Prostate gland (tissue), 2 donors: ENCODE results near the gene SLA2.

ENCODE experiments used
- CTCF ChIP-seq, 4 experiments: fragments of 200-600 bp in 2 of 4; fragments of 450-650 bp in 2 of 4; sonication (generic) in 2 of 4; IDR thresholded peaks; 1 replicate in 3 of 4; 2 replicates in 1 of 4; pipeline ENCODE4 v1.5.1; 2016 to 2019; ENCODE audit warnings: antibody characterized with exemption in 4 of 4, mild to moderate bottlenecking in 2 of 4, moderate library complexity in 2 of 4
- POLR2A ChIP-seq: fragments of 450-650 bp; IDR thresholded peaks from one replicate; pipeline ENCODE4 v1.6.1; 2016; ENCODE audit warnings: antibody characterized with exemption, mild to moderate bottlenecking
- POLR2AphosphoS5 ChIP-seq: sonication (generic); formaldehyde crosslinking; IDR thresholded peaks from one replicate; pipeline ENCODE4 v1.6.1; 2017; ENCODE audit warnings: antibody characterized with exemption

- TF ChIP-seq POLR2AphosphoS5 (no peak), POLR2A (no peak), CTCF (IDR thresholded peaks at IDR 0.05) (no peak)
Observed at GRCh38 chr20:36647196-36648121, 1.5 kb upstream of the SLA2 start.
